ENCODE measurements around the gene PRR14. TPM values are rescaled to one million over a fixed set of nuclear protein-coding genes. Genes with fewer than 3 reads are reported as not detected.
A peak's percentile ranks its signal among the peaks of the same experiment; 100 is the strongest.
"Not testable (repeated sequence)": the region's sequence is repeated elsewhere in the genome, so short reads cannot be mapped to it uniquely, and the experiment has no call there.

PRR14 gene
- total and polyA plus RNA-seq, 2 donors = 14.3 to 139 TPM

- Histone ChIP-seq H3K4me1 (ENCODE audit: control insufficient read depth in 2 of 2, insufficient read depth in 2 of 2, low read length in 2 of 2) (peaks cover 5 to 11% of the 10 kb centered on the region in 2 donors), H3K27me3 (ENCODE audit: control insufficient read depth in 2 of 2, insufficient read depth in 1 of 2, low read length in 1 of 2) (no peaks in the 10 kb centered on the region), H3K4me3 (ENCODE audit: low read length in 2 of 2) (no peak overlapping the region), H3K36me3 (ENCODE audit: control insufficient read depth in 2 of 2, insufficient read depth in 2 of 2, low read length in 1 of 2) (no peaks in the 10 kb centered on the region), H3K27ac (ENCODE audit: low read depth in 1 of 2, low read length in 1 of 2) (no peak overlapping the region), H3K9me3 (ENCODE audit: control insufficient read depth in 2 of 2, insufficient read depth in 1 of 2, low read length in 1 of 2) (no peaks in the 10 kb centered on the region)
- DNase-seq (ENCODE audit: low read depth in 6 of 9, low spot score in 9 of 9) = no peak
- WGBS = 94% methylated on average over 10 of the region's 10 CpGs
These were observed 41.8 kb downstream of the PRR14 start for GRCh38 chr16:30692396-30693064.

DNA sequence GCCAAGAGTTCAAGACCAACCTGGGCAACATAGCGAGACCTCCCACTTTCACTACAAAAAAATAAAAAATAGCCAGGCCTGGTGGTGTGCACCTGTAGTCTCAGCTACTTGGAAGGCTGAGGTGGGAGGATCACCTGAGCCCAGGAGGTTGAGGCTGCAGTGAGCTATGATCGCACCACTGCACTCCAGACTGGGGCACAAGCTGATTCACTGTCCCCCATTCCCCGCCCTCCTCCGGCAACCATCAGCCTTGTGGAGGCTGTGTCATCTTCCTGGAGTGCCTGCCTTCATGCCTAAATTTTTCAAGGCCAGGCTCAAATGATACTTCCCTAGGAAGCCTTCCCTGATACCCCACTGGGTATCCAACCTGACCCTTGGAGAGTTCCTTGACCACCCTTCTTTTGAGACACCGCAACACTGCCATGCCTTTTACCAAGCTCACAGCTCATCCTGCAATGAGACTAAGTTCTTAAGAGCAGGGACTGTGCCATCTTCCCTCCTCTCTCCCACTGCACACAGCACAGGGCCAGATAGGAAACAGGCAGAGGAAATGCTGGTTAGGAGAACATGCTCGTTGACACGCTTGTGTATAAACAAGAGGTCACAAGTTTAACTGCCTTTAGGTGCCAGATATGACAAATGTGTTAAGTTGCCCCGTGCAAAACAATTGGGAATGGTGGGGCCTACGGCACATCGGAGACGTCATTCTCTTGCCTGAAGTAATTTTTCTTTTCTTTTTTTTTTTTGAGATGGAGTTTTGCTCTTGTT, 44.4 kb downstream of the PRR14 start:
- H3K27ac ChIP-seq (ENCODE audit: low read depth in 1 of 2, low read length in 1 of 2) = no peak overlapping the region

GRCh38 chr16:30696646-30697045, 45.9 kb downstream of the PRR14 start:
- H3K9me3 ChIP-seq (ENCODE audit: control insufficient read depth in 2 of 2, insufficient read depth in 1 of 2, low read length in 1 of 2); DNase-seq (ENCODE audit: low read depth in 6 of 9, low spot score in 9 of 9); H3K27me3 ChIP-seq (ENCODE audit: control insufficient read depth in 2 of 2, insufficient read depth in 1 of 2, low read length in 1 of 2); H3K4me3 ChIP-seq (ENCODE audit: low read length in 2 of 2); H3K27ac ChIP-seq (ENCODE audit: low read depth in 1 of 2, low read length in 1 of 2): not testable (repeated sequence)
- Histone ChIP-seq H3K36me3 (ENCODE audit: control insufficient read depth in 2 of 2, insufficient read depth in 2 of 2, low read length in 1 of 2) (peaks cover 13 to 19% of the 10 kb centered on the region in 2 donors), H3K4me1 (ENCODE audit: control insufficient read depth in 2 of 2, insufficient read depth in 2 of 2, low read length in 2 of 2) (peaks cover 11 to 30% of the 10 kb centered on the region in 2 donors)
- over 99% methylated on average over 3 of the region's 3 CpGs for WGBS

More for the DNA sequence above, 44.4 kb downstream of the PRR14 start:
- H3K9me3 ChIP-seq (ENCODE audit: control insufficient read depth in 2 of 2, insufficient read depth in 1 of 2, low read length in 1 of 2) = no peaks in the 10 kb centered on the region
- H3K4me3 ChIP-seq (ENCODE audit: low read length in 2 of 2) = no peak overlapping the region
- H3K4me1 ChIP-seq (ENCODE audit: control insufficient read depth in 2 of 2, insufficient read depth in 2 of 2, low read length in 2 of 2) = peaks cover 11 to 25% of the 10 kb centered on the region in 2 donors
- peaks cover 0 to 4% of the 10 kb centered on the region in 2 donors for H3K36me3 ChIP-seq (ENCODE audit: control insufficient read depth in 2 of 2, insufficient read depth in 2 of 2, low read length in 1 of 2)
- H3K27me3 ChIP-seq (ENCODE audit: control insufficient read depth in 2 of 2, insufficient read depth in 1 of 2, low read length in 1 of 2) = no peaks in the 10 kb centered on the region
- no peak for DNase-seq (ENCODE audit: low read depth in 6 of 9, low spot score in 9 of 9)
- WGBS = 76% methylated on average over 11 of the region's 11 CpGs

GRCh38 chr16:30697264-30698138, 46.7 kb downstream of the PRR14 start:
- H3K9me3 ChIP-seq (ENCODE audit: control insufficient read depth in 2 of 2, insufficient read depth in 1 of 2, low read length in 1 of 2) = no peaks in the 10 kb centered on the region
- H3K36me3 ChIP-seq (ENCODE audit: control insufficient read depth in 2 of 2, insufficient read depth in 2 of 2, low read length in 1 of 2) = peaks cover 21 to 26% of the 10 kb centered on the region in 2 donors
- no peak for DNase-seq (ENCODE audit: low read depth in 6 of 9, low spot score in 9 of 9)
- WGBS = 18% methylated on average over 26 of the region's 26 CpGs
- peaks cover 11 to 30% of the 10 kb centered on the region in 2 donors for H3K4me1 ChIP-seq (ENCODE audit: control insufficient read depth in 2 of 2, insufficient read depth in 2 of 2, low read length in 2 of 2)
- no peaks in the 10 kb centered on the region for H3K27me3 ChIP-seq (ENCODE audit: control insufficient read depth in 2 of 2, insufficient read depth in 1 of 2, low read length in 1 of 2)
- H3K4me3 ChIP-seq (ENCODE audit: low read length in 2 of 2) = peak overlapping the region; percentile 79 to 96
- H3K27ac ChIP-seq (ENCODE audit: low read depth in 1 of 2, low read length in 1 of 2) = peak overlapping the region; percentile 100

GRCh38 chr16:30698139-30698815, 47.5 kb downstream of the PRR14 start:
- peaks cover 27 to 33% of the 10 kb centered on the region in 2 donors for H3K36me3 ChIP-seq (ENCODE audit: control insufficient read depth in 2 of 2, insufficient read depth in 2 of 2, low read length in 1 of 2)
- under 1% methylated on average over 76 of the region's 76 CpGs for WGBS
- DNase-seq (ENCODE audit: low read depth in 6 of 9, low spot score in 9 of 9) = peak; percentile 94 to 99 (median 97)
- no peaks in the 10 kb centered on the region for H3K27me3 ChIP-seq (ENCODE audit: control insufficient read depth in 2 of 2, insufficient read depth in 1 of 2, low read length in 1 of 2)
- H3K4me1 ChIP-seq (ENCODE audit: control insufficient read depth in 2 of 2, insufficient read depth in 2 of 2, low read length in 2 of 2) = peaks cover 11 to 30% of the 10 kb centered on the region in 2 donors
- peak overlapping the region; percentile 79 to 96 for H3K4me3 ChIP-seq (ENCODE audit: low read length in 2 of 2)
- no peaks in the 10 kb centered on the region for H3K9me3 ChIP-seq (ENCODE audit: control insufficient read depth in 2 of 2, insufficient read depth in 1 of 2, low read length in 1 of 2)
- H3K27ac ChIP-seq (ENCODE audit: low read depth in 1 of 2, low read length in 1 of 2) = peak overlapping the region; percentile 100

DNA sequence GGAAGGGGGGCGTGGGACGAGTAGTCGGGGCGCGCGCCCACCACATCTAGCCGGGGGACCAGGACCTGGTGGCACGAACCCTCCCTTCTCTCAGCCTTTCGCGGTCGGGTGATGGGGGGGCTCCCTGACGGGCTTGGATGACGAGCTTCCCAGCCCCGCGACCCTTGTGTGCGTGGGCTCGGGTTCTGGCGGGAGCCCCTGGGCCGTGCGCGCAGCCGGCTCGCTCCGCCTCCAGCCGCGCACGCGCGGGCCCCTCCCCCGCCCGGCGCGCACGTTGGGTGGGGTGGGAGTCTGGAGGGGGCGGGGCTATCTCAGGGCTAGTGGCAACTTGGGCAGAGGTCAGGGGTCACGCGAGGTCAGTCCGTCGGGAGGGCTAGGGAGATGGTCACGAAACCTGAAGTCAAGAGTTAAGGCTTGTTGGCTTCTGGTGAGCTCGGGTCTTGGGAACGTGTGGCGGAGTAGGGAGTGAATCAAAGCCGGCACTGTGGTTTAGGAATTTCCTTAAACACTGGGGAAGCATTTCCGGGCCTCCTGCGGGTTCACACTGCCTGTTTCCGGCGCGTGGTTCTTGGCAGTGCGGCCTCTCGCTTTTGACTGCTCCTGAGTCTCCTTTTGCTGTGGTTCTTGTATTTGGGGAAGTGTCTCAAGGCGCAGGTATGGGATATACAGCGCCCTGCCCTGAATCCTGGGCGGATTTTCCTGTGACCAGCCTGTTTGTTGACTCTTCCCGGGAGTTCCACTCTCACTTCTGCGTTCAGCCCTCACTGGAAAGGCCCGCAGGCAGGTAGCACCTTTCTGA, 48.3 kb downstream of the PRR14 start, which contains the start of gene SRCAP:
TSS of gene SRCAP (plus strand) at position 356 of the 799 bp plus-strand sequence. CDS start 1,654 bp downstream, outside the sequence.
- peak; percentile 64 to 90 (median 80) for DNase-seq (ENCODE audit: low read depth in 6 of 9, low spot score in 9 of 9)
- peak within 1 kb of the TSS; percentile 100 for H3K27ac ChIP-seq (ENCODE audit: low read depth in 1 of 2, low read length in 1 of 2)
- under 1% methylated on average over 57 of the region's 57 CpGs for WGBS
- no peaks in the 10 kb centered on the region for H3K9me3 ChIP-seq (ENCODE audit: control insufficient read depth in 2 of 2, insufficient read depth in 1 of 2, low read length in 1 of 2)
- H3K4me3 ChIP-seq (ENCODE audit: low read length in 2 of 2) = peak within 1 kb of the TSS; percentile 79 to 96
- no peaks in the 10 kb centered on the region for H3K27me3 ChIP-seq (ENCODE audit: control insufficient read depth in 2 of 2, insufficient read depth in 1 of 2, low read length in 1 of 2)
- H3K36me3 ChIP-seq (ENCODE audit: control insufficient read depth in 2 of 2, insufficient read depth in 2 of 2, low read length in 1 of 2) = peaks cover 30 to 40% of the 10 kb centered on the region in 2 donors
- H3K4me1 ChIP-seq (ENCODE audit: control insufficient read depth in 2 of 2, insufficient read depth in 2 of 2, low read length in 2 of 2) = peaks cover 11 to 26% of the 10 kb centered on the region in 2 donors

GRCh38 chr16:30699615-30700099, 48.9 kb downstream of the PRR14 start:
- WGBS = 68% methylated on average over 8 of the region's 8 CpGs
- Histone ChIP-seq H3K4me3 (ENCODE audit: low read length in 2 of 2) (peak overlapping the region; percentile 79 to 96), H3K36me3 (ENCODE audit: control insufficient read depth in 2 of 2, insufficient read depth in 2 of 2, low read length in 1 of 2) (peaks cover 36 to 46% of the 10 kb centered on the region in 2 donors), H3K9me3 (ENCODE audit: control insufficient read depth in 2 of 2, insufficient read depth in 1 of 2, low read length in 1 of 2) (no peaks in the 10 kb centered on the region), H3K4me1 (ENCODE audit: control insufficient read depth in 2 of 2, insufficient read depth in 2 of 2, low read length in 2 of 2) (peaks cover 11 to 26% of the 10 kb centered on the region in 2 donors), H3K27ac (ENCODE audit: low read depth in 1 of 2, low read length in 1 of 2) (peak overlapping the region; percentile 100), H3K27me3 (ENCODE audit: control insufficient read depth in 2 of 2, insufficient read depth in 1 of 2, low read length in 1 of 2) (no peaks in the 10 kb centered on the region)
- no peak for DNase-seq (ENCODE audit: low read depth in 6 of 9, low spot score in 9 of 9)

All from thymus (tissue), 11 donors.